Measurements from ENCODE around the gene LY6G6C.

Gene LY6G6C

GRCh38 chr6:31727717-31728671 is 6.4 kb upstream of the LY6G6C start:
- peak overlapping the region; percentile 66 for H3K27ac ChIP-seq (replicated peaks)
- H3K4me3 ChIP-seq (replicated peaks; ENCODE audit: insufficient read depth, low read length): no peak overlapping the region
- DNase-seq (ENCODE audit: low read depth in 1 of 2, low spot score in 1 of 2): peak; percentile 81 to 92

GRCh38 chr6:31727034-31727716 is 5.6 kb upstream of the LY6G6C start:
- Histone ChIP-seq H3K27me3 (ENCODE audit: insufficient read depth, poor library complexity, severe bottlenecking) (no peaks in the 10 kb centered on the region), H3K27ac (replicated peaks) (peak overlapping the region; percentile 66), H3K4me3 (replicated peaks; ENCODE audit: insufficient read depth, low read length) (no peak overlapping the region)
- DNase-seq (ENCODE audit: low read depth in 1 of 2, low spot score in 1 of 2): peak in 1 of 2 experiments; percentile 82
- TF ChIP-seq GABPA (IDR thresholded peaks at IDR 0.05; ENCODE audit: low read depth) (no peak), POLR2AphosphoS5 (IDR thresholded peaks at IDR 0.05; ENCODE audit: low read depth) (peak; percentile 81), CTCF (IDR thresholded peaks at IDR 0.05; ENCODE audit: insufficient read depth, low read length) (no peak), SPI1 (IDR thresholded peaks at IDR 0.05; ENCODE audit: borderline replicate concordance, low read depth) (peak; percentile 100; the same call in 1 of the 2 replicates), REST (IDR thresholded peaks at IDR 0.05; ENCODE audit: insufficient replicate concordance, low read depth) (no peak)

More at GRCh38 chr6:31727717-31728671, 6.4 kb upstream of the LY6G6C start:
- H3K27me3 ChIP-seq (ENCODE audit: insufficient read depth, poor library complexity, severe bottlenecking): no peaks in the 10 kb centered on the region
- no peak; the same call in 1 of the 2 replicates for TF ChIP-seq SPI1 (IDR thresholded peaks at IDR 0.05; ENCODE audit: borderline replicate concordance, low read depth)
- no peak for TF ChIP-seq CTCF (IDR thresholded peaks at IDR 0.05; ENCODE audit: insufficient read depth, low read length)

- Histone ChIP-seq H3K4me3 (replicated peaks; ENCODE audit: insufficient read depth, low read length) (no peak overlapping the region), H3K27ac (replicated peaks) (no peak overlapping the region), H3K27me3 (ENCODE audit: insufficient read depth, poor library complexity, severe bottlenecking) (no peaks in the 10 kb centered on the region)
- TF ChIP-seq SPI1 (IDR thresholded peaks at IDR 0.05; ENCODE audit: borderline replicate concordance, low read depth) (no peak), REST (IDR thresholded peaks at IDR 0.05; ENCODE audit: insufficient replicate concordance, low read depth) (no peak), CTCF (IDR thresholded peaks at IDR 0.05; ENCODE audit: insufficient read depth, low read length) (no peak), POLR2AphosphoS5 (IDR thresholded peaks at IDR 0.05; ENCODE audit: low read depth) (no peak), GABPA (IDR thresholded peaks at IDR 0.05; ENCODE audit: low read depth) (no peak)
- peak in 1 of 2 experiments; percentile 21 for DNase-seq (ENCODE audit: low read depth in 1 of 2, low spot score in 1 of 2)
Observed at GRCh38 chr6:31725502-31726350, 4.2 kb upstream of the LY6G6C start.
